GM21526 (cell line): ENCODE measurements around the gene WWOX.

Experiments used
- ATAC-seq: cut with Tn5 transposase; IDR thresholded peaks from one replicate; pipeline ENCODE4 v1.9.1; 2021; ENCODE audit warnings: moderate library complexity; ENCODE audit not compliant: unreplicated experiment, low FRiP score

The WWOX gene

DNA sequence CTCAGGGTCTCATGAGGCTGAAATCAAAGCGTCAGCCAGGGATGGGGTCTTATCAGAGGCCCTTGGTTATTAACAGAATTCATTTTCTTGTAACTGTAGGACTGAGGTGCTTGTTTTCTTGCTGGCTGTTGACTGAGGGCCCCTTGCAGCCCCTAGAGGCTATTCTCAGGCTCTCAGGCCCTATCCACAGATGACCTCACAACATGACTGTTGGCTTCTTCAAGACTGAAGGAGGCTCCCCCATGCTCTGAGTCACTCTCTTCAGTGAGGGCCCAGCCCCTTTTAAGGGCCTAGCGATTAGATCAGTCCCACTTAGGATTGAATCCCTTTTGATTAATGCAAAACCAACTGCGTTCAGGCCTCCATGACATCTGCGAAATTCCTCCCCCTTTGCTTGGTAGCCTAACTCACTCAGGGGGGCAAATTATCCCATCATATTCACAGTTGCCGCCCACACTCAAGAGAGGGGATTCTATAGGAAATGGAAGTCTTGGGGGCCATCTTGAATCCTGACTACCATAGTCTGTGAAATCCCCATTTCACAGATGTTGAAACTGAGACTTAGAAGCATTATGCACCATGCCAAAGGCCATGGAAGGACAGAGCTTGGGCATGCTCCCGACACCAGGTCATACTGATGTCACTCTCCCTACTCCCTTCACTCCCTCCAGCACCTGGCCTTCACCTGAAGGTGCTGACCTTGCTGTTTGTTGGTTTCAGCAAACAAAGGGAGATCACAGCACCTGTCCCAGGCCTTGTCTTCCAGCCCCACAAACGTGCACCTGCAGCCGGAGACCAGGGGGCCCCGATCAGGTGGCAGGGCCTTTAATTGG lies 908.8 kb downstream of the WWOX start:
- no peak for ATAC-seq

DNA sequence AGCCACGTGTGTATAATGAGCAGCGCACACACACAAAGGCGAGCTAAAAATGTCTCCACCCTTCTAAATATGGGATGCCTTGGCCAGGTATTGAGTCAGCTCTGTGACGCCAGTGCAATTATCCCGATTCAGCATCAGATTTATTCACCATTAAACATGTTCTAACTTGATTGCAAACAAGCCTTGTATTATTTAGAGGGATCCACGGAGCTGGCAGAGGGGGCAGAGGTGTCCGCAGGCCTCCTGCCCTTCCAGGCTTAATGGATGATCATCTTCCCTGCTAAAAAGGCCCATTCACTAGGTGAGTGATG lies 909.4 kb downstream of the WWOX start:
- no peak for ATAC-seq

DNA sequence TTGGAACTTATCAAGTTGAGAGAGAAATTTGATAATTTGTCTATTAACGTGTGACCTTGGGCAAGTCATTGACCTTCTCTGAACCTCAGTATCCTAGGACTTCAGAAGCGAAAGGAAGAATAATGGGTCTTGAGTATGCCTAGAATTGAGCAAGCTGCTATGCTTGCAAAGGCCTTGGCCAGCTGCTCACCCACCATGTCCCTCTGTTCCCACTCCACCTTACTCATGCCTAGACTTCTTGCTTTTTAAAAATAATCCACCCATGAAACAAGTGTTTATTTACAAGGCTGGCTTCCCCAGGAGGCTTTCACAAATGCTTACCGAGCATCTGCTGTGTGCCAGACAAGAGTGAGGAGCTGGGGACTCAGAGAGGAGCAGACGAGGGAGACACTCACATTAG lies 910.4 kb downstream of the WWOX start:
- ATAC-seq = no peak

DNA sequence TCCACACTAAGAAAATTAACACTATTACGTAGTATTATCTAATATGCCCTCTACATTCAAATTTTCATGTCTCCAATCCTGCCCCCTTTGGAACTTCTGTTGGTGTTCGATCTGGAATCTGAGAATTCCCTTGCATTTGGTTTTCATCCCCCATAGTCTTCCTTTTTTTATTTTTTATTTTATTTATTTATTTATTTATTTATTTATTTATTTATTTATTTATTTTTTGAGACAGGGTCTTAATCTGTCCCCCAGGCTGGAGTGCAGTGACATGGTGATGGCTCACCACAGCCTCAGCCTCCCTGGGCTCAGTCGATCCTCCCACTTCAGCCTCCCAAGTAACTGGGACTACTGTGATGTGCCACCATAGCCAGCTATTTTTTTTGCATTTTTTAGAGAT lies 911.8 kb downstream of the WWOX start:
- no peak for ATAC-seq

DNA sequence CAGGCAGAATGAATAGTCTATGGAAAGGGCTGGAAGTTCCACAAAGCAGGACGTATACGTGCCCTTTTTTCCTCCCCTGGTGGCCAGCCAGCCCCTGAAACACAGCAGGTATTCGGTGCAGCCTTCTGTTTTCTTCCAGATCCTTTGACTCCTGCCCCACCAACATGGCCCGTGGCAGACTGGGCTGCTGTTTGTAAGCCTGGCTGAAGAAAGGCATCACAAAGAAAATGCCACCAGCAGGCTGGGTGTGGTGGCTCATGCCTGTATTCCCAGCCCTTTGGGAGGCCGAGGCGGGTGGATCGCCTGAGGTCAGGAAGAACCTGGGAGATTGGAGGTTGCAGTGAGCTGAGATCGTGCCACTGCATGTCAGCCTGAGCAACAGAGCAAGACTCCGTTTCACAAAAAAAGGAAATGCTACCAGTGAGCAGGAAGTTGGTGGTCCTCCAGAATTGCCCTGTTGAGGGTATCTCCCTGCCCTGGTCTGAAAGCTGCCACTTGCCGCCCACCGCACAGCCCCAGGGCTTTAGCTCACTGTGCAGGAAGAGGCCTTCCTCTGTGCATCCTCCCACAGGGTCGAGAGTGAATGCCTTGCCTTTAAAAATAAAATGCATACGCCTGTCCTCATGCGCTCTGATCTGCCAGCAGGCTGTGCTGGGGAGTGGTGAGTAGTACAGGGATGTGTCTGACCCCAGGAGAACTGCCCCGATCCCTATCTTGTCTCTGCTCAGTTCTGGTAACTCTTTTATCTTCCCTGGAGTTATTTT lies 913.4 kb downstream of the WWOX start:
- ATAC-seq = no peak

DNA sequence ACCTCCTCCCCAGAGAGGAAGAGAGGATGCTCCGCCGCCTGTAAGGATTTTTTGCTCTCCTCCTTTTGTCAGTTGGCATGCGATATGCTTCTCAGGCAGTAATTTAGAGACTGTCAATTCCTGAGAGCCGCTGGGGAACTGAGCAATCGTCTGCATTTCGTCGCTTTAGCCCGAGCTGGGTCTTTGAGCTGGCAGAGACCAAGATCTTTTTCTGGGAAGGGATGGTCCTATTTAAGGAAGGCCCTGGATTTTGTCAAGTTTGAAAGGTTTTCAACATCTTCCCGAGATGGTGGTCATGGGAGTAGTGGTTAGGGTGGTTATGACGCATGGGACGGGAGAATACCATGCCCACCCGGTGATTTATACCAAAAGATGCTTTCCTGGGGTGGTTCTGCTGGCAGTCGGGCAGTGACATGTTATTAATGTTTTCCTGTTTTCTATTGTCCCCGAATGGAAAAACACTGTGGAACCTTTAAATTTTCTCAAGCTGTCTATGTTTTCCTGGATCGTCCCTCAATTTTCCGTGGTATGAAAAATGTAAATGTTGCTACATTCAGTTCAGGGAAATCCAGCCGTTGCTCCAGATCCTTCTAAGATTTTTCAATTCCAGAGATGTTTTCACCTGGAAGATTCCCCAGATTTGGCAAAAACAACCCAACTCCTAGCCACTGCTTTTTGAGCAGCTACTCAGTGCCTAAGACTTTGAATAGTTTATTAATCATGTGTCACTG lies 914.6 kb downstream of the WWOX start:
- no peak for ATAC-seq

DNA sequence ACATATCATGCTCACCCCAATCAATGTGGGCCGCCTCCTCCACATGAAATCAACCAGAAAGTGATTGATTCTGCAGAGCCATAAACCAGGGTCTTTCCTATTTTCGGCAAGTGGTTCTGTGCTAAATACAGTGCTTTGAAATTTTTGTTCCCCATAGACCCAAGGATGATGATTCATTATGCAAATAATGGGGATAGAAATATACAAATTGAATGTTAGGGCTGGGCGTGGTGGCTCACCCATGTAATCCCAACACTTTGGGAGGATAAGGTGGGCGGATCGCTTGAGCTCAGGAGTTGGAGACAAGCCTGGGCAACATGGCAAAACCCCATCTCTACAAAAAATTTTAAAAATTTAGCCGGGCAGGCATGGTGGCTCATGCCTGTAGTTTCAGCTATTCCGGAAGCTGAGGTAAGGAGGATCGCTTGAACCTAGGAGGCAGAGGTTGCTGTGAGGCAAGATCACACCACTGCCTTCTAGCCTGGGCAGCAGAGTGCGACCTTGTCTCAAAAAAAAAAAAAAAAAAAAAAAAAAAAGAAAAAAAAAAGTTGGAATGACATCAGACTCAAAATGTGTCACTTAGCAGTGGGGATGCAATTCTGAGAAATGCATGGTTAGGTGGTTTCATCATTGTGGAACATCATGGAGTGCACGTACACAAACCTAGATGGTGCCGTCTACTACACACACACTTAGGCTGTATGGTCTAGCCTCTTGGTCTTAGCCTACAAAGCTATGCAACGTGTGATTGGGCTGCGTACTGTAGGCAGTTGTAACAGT lies 919.4 kb downstream of the WWOX start:
- ATAC-seq = no peak

DNA sequence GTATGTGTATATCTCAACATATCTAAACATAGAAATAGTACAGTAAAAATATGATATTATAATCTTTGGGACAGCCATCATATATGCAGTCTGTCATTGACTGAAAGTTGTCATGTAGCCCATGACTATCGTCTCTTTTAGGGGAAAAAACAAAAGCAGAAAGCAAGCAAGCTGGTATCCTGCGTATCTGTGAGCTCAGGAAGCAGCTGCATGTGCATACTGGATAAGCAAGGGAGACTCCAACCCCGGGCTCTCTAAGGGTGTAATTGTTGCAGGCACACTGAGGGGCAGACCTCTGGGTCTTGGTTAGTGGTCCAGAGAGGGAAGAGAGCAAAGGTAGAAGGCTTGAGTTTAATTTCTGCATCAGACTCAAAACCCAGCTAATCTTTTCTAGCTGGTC lies 920.0 kb downstream of the WWOX start:
- ATAC-seq = no peak

DNA sequence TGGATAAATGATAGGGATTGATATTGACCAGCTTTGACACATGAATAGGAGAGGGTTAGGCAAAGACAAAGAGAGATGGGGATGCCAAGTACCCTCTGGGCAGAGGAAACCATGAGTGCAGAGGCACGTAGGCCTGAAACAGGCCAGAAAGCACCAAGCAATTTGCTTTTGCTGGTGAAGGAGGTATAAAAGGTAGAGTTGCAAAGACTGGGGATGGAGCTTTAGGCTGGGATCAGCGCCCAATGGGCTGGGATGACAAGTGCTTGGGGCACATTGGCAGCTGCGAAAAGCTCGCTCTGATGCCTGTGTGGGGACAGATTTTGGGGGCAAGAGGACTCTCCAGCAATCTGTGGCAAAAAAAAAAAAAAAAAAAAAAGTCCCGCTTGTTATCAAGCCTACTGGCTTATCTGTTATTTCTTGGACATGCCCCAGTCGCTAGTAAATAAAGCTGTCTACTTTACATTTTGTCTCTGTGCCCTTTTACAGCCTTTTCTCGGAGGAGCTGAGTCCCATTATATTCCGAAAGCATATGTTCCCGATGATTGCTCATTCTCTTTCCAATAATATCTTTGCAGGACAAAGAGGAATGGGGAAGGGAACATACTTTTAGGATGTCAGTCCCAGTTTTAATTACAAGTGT lies 922.7 kb downstream of the WWOX start:
- ATAC-seq = no peak

DNA sequence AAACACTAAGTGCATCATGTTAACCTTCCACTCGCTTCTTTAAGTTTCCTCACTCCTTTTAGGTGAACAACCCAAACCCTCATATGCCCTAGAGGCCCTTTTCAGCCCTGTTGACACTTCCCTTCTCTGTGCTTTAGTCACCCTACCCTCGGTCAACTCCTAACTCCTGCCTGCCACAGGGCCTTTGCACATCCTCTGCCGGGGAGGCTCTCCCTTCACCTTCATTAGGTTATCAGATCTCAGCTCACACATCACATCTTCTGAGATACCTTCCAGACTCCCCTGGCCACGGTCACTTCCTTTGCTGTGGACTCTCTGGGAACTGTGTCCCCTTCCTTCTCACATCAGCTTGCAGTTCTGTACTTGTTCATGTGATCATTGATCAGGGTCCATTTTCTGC lies 926.7 kb downstream of the WWOX start:
- ATAC-seq = no peak

DNA sequence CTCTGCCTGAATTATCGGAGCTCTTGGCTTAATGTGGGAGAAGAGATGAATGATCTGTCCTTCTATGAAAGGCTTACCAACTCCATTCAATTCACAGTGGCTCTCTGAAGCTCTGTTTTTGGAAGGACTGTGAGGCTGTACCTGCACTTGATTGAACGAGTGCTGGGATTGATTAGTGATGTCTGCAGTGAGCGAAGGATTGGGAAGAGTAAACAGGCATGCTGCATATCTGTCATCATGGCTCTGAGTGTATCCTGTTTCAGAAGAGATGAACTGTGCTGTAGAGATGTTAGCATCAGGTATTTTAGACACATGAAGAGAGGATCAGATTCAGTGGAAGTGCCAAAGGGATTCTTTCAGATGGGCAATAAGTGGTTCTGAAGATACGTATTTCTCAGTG lies 937.1 kb downstream of the WWOX start:
- ATAC-seq = no peak

DNA sequence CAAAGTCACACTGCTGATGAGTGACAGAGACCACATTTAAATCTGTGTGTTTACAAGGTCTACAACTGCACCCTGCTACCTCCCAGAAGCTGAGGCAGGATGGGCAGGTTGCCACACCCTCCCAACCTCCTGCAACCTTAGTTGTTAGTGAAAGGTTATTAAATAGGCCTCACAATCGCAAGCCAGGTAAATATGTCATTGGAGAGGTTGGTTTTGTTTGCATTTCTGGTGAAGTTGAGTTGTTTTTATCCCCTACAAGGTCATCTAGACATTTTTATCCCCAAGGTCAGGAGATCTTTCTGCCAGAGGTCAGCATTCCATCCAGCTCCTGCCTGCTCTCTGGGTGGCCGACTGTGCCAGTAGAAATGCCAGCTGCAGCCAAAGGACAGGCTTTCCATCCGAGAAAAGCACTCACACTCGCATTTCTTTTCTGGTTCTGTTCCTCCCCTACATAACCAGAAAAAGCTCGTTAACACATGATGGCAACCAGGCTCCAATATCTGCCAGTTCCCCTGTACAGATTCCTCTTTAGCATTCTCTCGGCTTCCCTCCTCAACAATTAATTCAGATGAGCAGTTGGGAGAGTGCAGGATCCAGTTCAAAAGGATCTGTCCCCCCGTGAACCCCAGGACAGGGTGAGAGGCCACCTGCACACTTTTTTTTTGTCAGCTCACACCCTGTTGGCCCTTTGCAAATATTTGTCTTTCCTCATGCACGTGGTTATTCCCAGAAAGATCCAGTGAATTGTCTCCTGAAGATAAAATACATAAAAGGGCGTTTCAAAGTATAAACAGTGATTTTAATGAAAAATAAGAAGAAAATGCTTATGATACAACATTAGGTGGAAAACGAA lies 938.3 kb downstream of the WWOX start:
- no peak for ATAC-seq

DNA sequence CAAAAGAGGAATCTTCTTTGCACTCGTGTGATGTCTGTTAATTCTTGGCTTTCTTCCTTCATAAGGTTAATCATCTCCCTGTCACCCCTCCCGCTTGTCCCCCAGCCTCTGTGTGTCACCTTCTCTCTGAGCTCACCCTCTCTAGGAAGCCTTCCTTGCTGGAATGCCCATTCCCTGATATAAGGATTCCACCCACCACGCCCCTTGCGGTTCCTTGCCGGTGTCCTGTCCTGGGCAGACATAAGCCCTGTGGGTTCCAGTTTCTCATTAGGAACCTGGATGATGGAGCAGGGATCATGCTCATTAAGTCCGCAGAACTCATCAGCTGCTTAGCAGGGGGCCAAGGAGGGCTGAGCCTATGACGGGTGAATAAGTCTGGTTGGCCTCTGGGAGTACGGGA lies 941.8 kb downstream of the WWOX start:
- no peak for ATAC-seq

DNA sequence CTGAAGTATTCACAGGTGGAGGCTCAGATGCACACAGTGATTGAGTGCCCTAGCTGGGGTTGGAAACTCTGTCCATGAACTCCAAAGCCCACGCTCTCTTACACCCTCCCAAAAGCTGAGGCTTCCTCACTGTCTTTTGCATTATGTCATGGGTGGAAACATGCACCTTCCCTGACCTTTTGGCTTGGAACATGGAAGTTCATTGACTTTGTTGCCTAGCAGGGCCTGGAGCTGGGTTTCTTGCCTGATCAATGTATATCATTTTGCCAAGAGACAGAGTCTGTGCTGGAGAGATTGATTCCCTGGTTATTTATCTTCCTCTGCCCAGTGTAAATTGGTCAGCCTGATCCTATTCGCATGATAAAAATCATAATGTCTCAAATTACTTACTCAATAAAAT lies 942.7 kb downstream of the WWOX start:
- no peak for ATAC-seq

DNA sequence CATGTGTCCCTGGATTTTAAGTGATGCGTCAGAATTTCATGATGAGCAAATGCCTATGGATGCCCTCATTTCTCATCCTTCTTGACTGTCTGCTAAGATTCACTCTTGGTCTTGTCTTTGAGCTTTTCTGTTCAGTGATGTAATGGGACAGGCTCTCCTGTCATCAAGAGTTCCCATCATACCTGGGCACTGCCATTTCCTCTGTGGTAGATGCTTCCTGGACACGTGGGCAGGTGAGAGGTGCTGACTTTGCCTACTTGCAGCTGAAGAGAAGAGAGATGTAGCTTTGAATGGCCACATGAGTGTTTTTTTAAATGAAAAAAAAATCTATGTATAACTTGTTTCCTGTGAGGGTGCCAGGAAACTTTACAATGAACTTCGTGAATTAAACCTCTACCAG lies 943.4 kb downstream of the WWOX start:
- no peak for ATAC-seq

DNA sequence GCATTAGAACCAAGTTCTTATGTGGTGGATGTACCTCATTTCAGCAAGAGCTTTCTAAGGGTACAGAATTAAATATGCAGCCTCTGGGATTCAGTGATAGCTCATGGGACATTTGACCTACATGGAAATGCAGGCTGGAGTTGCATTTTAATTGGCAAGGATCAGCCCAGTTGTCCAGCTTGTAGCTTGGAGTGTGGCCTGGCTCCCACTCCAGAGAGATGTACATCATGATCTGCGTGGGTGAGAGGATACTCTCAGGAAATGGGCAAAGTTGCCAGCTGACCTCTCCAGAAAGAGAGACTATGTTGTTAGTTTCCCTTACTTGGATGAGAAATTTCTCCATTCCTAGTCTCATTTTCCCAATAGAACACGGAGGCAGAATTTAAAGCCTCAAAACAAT lies 945.7 kb downstream of the WWOX start:
- no peak for ATAC-seq

DNA sequence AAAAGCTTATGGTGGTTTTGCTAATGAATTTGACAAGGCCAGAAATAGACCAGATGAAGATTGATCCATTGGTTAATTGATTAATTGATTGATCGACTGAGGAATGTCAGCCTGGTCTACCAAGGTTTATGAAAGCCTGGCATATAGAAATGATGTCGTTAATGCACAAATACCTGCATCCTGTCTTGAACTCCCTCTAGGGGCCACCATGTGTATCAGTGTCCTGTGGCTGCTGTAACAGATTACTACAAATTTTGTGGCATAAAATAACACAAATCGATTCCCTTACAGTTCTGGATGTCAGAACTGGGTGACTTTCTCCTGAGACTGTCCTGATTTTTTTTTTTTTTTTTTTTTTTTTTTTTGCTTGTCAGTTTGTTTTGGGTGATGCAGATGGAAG lies 947.9 kb downstream of the WWOX start:
- no peak for ATAC-seq

DNA sequence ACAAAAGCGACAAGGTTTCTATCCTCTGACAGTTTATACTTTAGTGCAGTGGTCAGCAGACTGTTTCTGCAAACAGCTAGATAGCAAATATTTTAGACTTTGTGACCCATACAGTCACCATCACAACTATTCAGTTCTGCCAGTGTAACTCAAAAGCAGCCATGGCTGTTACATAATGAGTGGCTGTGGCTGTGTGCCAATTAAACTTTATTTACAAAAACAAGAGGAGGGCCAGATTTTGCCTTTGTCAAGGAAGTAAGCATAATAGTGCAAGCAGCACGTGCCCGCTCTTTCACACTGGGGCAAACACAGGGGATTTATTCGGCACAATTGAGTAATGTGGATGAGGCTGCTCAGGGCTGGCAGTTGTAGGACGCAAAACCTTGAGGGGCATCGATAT lies 949.6 kb downstream of the WWOX start:
- ATAC-seq = no peak

DNA sequence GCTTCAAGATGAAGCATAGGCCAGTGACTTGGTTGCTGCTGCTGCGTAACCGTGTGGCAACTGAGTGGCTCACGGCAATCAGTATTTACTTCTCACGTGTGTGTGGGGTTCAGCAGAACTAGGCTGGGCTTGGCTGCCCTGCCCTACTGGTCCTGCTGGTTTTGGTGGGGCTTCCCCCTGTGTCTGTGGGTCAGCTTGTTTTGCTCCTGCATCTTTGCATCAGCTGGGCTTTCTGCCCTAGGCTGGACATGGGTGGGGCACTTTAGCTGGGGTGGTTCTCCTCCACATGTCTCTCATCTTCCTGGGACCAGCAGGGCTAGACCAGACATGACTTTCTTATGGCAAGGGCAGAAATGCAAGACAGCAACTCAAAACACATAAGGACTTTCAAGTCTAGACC lies 950.6 kb downstream of the WWOX start:
- ATAC-seq = no peak
